Measurements from ENCODE around the gene ID3. TPM values are rescaled to one million over a fixed set of nuclear protein-coding genes. Genes with fewer than 3 reads are reported as not detected.
A peak's percentile ranks its signal among the peaks of the same experiment; 100 is the strongest.

ID3 gene
- total and polyA plus RNA-seq, 12 donors: 44.7 to 217 (median 83.4) TPM

DNA sequence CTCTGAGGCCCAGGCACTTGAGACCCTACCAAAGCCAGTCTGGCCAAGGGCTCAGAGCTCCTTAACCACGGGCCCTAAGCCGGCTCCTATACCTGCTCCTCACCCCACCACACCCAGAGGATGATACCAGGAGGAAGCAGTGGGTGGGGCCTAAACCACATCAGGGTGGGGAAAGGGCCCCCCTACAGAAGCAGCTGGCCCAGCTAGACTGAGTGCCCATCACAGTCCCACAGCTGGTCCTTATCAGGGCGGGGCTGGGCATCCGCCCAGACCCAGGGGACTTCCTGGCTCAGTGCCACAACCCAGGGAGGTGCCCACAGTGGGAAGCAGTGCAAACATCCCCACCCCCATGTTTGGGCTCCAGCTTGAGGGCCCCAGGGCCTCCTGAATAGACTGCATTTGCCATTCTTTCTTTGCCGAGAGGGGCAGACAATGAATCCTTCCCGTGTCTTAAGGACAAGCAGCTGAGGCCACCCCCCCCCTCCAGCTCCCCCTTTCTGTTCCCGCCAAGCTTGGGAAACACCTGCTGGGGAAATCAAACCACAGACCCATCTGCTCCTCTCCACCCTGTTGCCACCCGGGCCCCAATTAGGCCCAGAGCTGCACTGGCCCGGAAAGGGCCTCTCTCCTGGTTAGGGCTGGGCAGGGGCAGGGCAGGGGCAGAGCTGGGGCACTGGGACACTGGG, 34.4 kb downstream of the ID3 start:
- Histone ChIP-seq H3K9me3 (no peaks in the 10 kb centered on the region), H3K4me3 (no peak overlapping the region), H3K4me1 (peaks cover 0 to 77% (median 13%) of the 10 kb centered on the region in 9 donors), H3K36me3 (peaks cover 0 to 5% (median 0%) of the 10 kb centered on the region in 9 donors), H3K27ac (peak overlapping the region in 1 of 10 donors; percentile 85), H3K27me3 (peaks cover 0 to 6% (median 0%) of the 10 kb centered on the region in 7 donors)
- ATAC-seq (no peak), DNase-seq (no peak)
- 54 to 59% methylated on average over 9 of the region's 9 CpGs for WGBS, 2 donors
- no peak for TF ChIP-seq CTCF (IDR thresholded peaks at IDR 0.05)
- intact Hi-C loops (cut with DNase I): no loop called here

DNA sequence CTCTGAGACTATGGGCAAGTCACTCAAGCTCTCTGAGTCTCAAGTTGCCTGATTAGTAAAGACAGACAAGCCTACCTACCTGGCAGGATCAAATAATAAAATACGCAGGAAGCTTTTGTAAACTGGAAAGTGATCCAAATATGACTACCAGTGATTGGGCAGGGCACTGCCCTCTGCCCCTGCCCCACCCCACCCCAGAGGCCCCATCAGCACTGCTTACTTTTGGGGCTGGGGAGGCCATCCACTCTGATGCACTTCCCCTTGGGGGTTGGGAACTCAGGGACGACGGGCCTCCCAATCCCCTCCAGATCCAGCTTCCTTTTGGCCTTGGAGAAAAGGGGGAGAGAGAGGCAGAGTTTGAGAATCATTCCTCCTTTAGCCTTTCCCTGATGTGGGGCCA, 35.1 kb downstream of the ID3 start:
- DNase-seq (no peak), ATAC-seq (no peak)
- Histone ChIP-seq H3K9me3 (no peaks in the 10 kb centered on the region), H3K4me3 (no peak overlapping the region), H3K27me3 (peaks cover 0 to 3% (median 0%) of the 10 kb centered on the region in 7 donors), H3K27ac (peak overlapping the region in 1 of 10 donors; percentile 85), H3K4me1 (peaks cover 0 to 70% (median 13%) of the 10 kb centered on the region in 9 donors), H3K36me3 (peaks cover 0 to 9% (median 0%) of the 10 kb centered on the region in 9 donors)
- WGBS, 2 donors: 56 to 72% methylated on average over 3 of the region's 3 CpGs
- intact Hi-C loops (cut with DNase I): no loop called here
- no peak for TF ChIP-seq CTCF (IDR thresholded peaks at IDR 0.05)

GRCh38 chr1:23522244-23522982, 36.9 kb downstream of the ID3 start:
- no peak for TF ChIP-seq CTCF (IDR thresholded peaks at IDR 0.05)
- no peaks in the 10 kb centered on the region for H3K9me3 ChIP-seq
- WGBS, 2 donors: 90 to 91% methylated on average over 7 of the region's 7 CpGs
- H3K4me3 ChIP-seq: no peak overlapping the region
- no peak for ATAC-seq
- H3K27me3 ChIP-seq: no peaks in the 10 kb centered on the region
- peaks cover 0 to 53% (median 0%) of the 10 kb centered on the region in 9 donors for H3K4me1 ChIP-seq
- no peak for DNase-seq
- intact Hi-C loops (cut with DNase I): no loop called here
- H3K36me3 ChIP-seq: peaks cover 0 to 24% (median 0%) of the 10 kb centered on the region in 9 donors
- no peak overlapping the region for H3K27ac ChIP-seq

GRCh38 chr1:23521588-23521987, 37.7 kb downstream of the ID3 start:
- Histone ChIP-seq H3K36me3 (peaks cover 0 to 31% (median 0%) of the 10 kb centered on the region in 9 donors), H3K9me3 (no peaks in the 10 kb centered on the region), H3K4me3 (no peak overlapping the region), H3K27ac (no peak overlapping the region), H3K4me1 (peaks cover 0 to 45% (median 0%) of the 10 kb centered on the region in 9 donors), H3K27me3 (no peaks in the 10 kb centered on the region)
- 96 to 97% methylated on average over 16 of the region's 16 CpGs for WGBS, 2 donors
- no peak for ATAC-seq
- intact Hi-C loops (cut with DNase I): no loop called here
- TF ChIP-seq CTCF (IDR thresholded peaks at IDR 0.05): no peak
- no peak for DNase-seq
